Retinal pigment epithelial cell (primary cell): ENCODE results near the gene DCHS2.

Experiments used
- DNase-seq: peaks from one replicate; pipeline ENCODE4 v3.0.0-alpha.2; 2010; ENCODE audit warnings: low read depth
- H3K4me3 ChIP-seq: 2 replicates; pipeline ENCODE4 v1.5.1; 2011; ENCODE audit warnings: mild to moderate bottlenecking, low read length, control low read depth, moderate library complexity
- TF ChIP-seq, protein P1 (sequence below): conservative IDR thresholded peaks from 2 replicates; pipeline ENCODE4 v1.5.1; 2011; ENCODE audit warnings: low read depth, low read length, control low read depth, inconsistent platforms

The DCHS2 gene

DNA sequence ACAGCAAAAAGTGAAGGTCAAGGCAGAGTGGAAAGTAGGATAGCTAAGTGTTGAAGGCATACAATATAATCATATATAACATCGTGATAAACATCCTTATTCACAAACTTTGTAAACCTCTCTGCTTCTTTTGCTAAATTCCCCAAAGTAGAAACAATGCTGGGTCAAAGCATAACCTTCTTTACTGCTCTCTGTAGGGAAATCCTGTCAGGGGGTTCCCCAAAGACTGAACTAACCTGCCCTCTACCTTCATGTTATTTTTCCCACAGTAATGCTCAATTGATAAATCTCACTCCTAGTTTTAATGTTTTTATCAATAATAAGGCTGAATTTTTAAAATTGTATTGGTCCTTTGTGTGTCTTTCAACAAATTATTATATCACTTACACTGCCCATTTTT, 55.7 kb downstream of the DCHS2 start:
- DNase-seq = no peak
- TF ChIP-seq, protein P1, sequence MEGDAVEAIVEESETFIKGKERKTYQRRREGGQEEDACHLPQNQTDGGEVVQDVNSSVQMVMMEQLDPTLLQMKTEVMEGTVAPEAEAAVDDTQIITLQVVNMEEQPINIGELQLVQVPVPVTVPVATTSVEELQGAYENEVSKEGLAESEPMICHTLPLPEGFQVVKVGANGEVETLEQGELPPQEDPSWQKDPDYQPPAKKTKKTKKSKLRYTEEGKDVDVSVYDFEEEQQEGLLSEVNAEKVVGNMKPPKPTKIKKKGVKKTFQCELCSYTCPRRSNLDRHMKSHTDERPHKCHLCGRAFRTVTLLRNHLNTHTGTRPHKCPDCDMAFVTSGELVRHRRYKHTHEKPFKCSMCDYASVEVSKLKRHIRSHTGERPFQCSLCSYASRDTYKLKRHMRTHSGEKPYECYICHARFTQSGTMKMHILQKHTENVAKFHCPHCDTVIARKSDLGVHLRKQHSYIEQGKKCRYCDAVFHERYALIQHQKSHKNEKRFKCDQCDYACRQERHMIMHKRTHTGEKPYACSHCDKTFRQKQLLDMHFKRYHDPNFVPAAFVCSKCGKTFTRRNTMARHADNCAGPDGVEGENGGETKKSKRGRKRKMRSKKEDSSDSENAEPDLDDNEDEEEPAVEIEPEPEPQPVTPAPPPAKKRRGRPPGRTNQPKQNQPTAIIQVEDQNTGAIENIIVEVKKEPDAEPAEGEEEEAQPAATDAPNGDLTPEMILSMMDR = no peak
- no peak overlapping the region for H3K4me3 ChIP-seq

DNA sequence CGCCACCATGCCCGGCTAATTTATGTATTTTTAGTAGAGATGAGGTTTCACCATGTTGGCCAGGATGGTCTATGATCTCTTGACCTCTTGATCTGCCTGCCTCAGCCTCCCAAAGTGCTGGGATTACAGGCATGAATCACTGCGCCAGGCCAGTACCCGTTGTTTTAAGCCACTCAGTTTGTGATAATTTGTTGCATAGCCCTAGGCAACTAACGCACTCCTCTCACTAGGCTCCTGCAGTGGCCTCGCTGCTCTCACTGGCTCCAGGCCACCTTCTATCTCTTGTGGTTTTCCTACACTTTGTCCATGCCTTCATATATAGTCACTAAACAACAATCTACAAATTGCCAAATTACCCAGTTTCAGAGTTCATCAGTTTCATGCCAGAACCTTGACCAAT, 58.1 kb downstream of the DCHS2 start:
- TF ChIP-seq, protein P1 = no peak
- no peak overlapping the region for H3K4me3 ChIP-seq
- DNase-seq = no peak

DNA sequence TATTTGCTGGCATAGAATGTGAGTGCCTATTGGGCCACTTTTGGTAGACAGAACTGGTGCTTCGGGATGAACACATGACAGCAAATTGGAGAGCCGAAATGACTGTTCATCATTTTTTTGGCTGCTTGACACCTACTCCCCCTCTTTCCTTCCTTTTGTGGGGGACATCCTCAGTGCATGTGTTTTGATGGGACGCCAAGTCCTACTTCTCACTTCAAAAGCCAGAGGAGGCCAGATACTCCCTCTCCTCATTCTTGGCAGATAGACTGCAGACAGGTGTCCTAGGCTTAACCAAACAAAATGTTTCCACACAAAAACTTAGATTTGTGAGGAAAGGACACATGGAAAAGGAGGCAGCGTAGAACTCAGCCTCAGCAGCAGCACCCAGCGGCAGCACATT, 62.4 kb downstream of the DCHS2 start:
- no peak overlapping the region for H3K4me3 ChIP-seq
- TF ChIP-seq, protein P1 = no peak

DNA sequence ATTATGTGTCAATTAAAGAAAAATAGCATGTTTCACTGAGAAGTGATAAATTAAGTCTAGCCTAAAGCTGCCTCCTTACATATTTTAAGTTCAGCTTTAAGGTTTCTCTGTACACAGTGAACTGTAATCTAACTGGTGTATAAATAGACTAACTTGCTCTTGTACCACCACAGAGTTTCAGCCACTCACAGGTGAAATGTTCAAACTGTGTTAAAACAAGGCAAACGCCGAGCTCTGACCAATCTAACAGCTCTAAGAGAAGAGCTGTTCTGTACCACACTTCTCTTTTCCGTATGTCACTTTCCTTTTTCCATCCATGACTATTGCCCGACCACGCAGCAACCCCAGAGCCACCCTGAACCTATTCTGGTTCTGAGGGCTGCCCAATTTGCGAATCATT, 64.5 kb downstream of the DCHS2 start:
- TF ChIP-seq, protein P1 = no peak
- H3K4me3 ChIP-seq = no peak overlapping the region

More for the DNA sequence above, 62.4 kb downstream of the DCHS2 start:
- no peak for DNase-seq

DNA sequence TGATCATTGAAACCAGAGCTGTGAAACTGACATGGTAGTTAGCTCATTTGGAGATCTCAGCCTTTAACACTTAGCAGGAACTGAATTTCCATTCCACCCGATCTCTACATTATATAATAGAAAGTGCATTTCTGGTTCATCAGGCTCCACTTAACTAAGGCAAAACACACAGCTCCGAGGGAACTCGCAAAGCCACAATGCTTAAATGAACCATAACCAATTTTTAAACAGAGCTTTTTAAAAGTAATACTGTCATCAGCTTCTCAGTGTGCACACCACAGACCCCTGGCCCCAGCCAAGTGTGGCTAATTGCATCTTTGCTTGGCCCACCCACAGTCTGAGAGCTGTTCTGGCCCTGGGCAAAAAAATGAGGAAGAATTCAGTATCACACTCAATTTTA, 66.1 kb downstream of the DCHS2 start:
- TF ChIP-seq, protein P1 = no peak
- H3K4me3 ChIP-seq = no peak overlapping the region
- no peak for DNase-seq

More for the DNA sequence above, 64.5 kb downstream of the DCHS2 start:
- no peak for DNase-seq

DNA sequence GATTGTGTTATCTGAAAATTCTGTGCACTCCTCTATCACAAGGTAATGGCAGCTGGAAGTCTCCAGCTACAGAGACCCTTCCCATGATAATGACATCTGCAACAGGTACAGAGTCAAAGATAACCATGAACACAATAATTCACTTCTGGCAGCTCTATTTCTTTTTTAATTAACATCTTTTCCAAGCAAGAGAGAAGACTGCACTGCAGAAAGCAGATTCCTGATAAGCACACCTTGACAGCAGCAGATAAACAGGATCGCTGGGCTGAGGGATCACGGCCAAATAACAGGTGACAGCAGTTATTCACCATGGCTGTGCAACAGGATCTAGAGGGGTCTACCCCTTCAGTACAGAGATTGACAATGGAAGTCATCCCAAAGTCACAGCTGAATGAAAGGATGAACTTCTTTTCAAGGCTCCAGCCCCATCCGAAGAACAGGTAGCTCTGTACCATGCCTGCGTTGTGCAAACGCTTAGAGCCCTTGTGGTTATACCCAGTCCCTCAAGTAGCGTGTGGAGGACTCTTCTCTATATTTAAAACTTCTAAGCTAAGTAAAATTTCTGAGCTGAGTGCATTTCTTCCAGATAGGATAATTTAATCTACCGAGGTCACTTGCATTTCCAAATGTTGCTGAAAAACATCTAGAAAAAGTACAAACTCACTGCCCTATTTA, 66.7 kb downstream of the DCHS2 start:
- no peak overlapping the region for H3K4me3 ChIP-seq
- no peak for DNase-seq
- TF ChIP-seq, protein P1 = no peak

DNA sequence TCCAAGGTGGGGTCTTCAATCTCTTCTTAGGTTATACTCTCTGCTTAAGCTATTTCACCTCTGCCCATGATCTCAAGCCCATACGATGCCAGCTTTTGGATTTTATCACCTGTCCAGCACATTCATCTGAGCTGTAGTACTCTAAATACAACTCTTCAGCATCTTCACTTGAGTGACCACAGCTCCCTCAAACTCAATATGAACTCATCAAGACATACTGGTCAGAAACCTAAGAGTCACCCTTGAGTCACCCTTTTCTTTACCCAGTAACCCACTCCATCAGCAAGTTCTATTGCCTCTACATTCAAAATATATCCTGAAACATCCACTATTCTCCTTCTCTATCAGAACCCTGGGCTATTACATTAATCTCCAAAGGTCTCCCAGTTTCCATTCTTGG, 69.4 kb downstream of the DCHS2 start:
- H3K4me3 ChIP-seq = no peak overlapping the region
- no peak for DNase-seq
- TF ChIP-seq, protein P1 = no peak
